COR-L47 (cell line): ENCODE data around the gene IER2.
"Not testable (repeated sequence)": the region's sequence is repeated elsewhere in the genome, so short reads cannot be mapped to it uniquely, and the experiment has no call there.

Experiments
- DNase-seq: peaks from one replicate; lab custom pipeline; 2025; lab: John Stamatoyannopoulos, UW

IER2 gene

DNA sequence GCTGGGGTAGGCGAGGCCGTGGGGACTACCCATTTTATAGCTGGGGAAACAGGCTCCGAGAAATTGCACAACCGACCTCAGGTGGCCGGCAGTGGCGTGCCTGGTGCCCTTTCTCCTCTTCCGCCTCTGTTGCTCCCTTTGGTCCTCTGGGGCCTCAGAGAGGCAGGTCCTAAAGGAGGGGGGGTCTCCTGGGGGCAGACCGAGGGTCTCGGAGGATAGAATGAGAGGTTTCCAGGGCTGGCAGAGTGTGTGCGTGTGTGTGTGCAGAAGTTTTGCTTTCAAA is 11.4 kb upstream of the IER2 start:
- no peak for DNase-seq

DNA sequence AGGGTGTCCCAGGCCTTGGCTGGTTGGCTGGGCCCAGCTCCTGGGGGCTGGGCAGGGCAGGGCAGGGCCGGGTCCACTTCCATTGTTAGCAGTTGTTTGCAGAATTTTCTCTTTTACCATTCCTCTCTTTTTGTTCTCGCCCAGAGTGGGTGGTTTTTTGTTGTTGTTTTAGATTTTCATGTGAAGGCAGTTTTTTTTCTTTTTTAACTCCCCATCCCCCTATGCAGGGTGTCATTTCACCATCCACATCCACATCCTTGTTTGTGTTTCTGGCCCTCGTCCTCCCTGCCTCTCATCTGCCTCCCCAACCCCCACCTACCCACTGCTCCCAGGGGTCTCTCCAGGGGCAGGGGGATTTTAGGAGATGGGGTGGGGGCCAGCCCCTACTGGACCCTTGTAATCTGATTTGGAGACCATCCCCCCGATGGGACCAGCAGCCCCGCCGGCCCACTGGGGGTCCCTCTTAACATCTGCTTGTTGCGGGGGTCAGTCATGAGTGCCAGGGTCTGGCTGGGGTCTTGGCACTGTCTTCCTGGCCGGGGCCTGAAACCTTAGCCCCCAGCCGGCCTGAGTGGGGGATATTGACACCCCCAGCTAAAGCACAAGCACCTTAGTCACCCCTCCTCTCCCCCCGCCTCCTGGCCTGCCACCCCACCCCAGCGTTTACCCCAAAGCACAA is 10.4 kb upstream of the IER2 start:
- DNase-seq, result no peak

DNA sequence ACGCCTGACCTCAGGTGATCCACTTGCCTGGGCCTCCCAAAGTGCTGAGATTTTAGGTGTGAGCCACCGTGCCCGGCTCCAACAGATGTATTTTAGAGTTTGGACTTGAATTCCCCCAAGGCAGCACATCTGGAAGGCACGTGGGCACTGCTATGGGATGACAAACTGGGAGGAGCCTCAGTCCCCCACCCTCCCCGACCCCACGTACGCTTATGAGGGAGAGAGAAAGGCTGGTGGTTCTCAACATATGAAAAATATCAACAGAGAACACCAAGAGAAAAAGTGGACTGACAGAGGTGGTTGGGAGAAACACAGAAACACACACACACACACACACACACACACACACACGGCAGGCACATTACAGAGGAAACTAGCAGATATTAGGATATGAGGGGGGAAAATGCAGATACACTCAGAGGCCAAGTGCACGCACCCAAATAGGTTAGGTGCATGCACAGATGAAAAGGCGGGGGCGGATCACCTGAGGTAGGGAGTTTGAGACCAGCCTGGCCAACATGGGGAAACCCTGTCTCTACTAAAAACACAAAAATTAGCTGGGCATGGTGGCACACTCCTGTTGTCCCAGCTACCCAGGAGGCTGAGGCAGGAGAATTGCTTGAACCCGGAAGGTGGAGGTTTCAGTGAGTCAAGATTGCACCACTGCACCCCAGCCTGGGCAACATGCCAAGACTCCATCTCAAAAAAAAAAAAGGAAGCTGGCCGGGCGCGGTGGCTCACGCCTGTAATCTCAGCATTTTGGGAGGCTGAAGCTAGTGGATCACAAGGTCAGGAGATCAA is 3.2 kb upstream of the IER2 start:
- no peak for DNase-seq

- not testable (repeated sequence) for DNase-seq
These were observed 1.0 kb upstream of the IER2 start for GRCh38 chr19:13149173-13149627.

DNA sequence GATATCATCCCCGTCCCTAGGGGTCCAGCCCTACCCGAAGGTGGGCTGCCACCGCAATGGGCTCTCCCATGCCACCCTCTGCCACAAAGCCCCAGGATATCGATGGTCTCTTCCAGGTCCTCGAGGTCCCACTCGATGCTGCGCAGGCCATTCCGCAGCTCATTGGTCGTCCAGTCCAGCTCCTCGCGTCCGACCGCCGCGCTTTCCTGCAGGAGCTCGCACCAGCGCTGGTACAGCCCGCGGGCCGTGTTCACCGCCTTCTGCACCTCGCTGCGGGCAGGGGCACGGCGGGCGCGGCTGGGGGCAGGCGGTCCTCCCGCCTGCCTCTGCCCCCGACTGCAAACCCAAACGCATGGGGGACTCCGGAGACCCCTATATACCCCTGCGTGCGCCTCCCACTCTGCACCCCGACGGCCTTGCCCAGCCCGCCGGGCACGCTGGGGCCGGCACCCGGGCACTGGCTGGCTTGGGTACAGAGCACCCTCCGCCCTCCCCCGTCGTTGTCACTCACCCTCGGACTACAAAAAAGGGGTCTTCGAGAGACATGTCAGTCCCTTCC is 504 bp upstream of the IER2 start:
- peak; percentile 23 for DNase-seq

DNA sequence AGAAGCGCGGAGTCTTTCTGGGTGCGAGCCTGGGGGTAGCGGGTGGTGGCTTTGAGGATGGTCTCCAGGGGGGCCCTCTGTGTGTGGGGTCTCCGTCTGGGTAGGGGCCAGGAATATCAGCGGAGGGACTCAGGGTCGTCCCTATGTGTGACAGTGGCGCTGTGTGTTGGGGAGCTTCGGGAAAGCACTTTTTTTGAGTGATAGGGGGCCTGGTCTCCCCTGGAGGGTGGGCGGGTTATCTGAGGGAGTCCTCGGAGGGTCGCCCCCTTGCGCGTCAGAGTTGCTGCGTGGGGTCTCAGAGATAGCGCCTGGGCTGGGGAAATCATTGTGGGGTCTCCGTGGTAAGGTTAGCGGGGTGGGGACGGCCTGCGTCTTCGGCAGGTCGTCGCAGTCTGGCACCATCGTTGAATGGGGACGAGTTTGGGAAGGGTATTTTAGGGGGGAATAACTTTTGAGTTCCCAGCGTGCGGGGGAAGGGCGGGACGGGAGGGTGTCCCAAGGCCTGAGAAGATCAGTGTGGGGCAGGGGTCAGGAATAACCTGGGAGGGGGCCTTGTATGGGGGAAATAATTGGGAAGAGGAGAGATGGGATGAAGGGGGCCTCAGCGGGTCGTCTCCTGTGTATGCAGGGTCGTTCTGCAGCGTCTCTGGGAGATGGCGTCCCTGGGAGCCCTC is 857 bp downstream of the IER2 start:
- no peak for DNase-seq

GRCh38 chr19:13151605-13152355 is 1.6 kb downstream of the IER2 start:
- peak; percentile 97 for DNase-seq

DNA sequence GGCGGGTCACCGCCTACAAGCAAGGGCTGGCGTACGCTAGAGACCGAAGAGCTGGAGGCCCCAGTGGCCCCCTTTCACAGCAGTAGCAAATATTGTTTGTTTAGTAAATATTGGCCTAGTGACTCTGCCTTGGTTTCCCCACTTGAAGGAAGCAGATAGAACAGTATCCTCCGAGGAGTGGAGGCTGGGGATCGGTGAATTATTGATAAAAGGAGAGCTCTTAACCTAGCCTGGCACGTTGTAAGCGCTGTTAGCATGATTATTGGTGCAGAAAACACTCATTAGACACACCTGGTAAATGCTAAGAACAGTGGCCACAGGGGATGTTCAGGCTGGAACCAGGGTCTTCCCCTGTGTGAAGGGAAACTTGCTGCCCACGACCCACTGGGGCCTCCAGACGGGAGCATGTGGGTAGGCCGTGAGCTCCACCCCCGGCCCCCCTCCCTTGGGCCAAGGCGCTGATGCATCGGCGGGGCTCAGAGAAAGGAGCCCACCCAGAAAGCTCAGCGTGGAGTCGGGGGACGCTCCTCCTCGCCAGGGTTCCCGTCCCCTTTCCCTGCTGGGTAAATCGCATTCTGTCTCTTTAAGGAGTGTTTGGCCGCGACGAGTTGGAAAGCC is 2.3 kb downstream of the IER2 start:
- no peak for DNase-seq

DNA sequence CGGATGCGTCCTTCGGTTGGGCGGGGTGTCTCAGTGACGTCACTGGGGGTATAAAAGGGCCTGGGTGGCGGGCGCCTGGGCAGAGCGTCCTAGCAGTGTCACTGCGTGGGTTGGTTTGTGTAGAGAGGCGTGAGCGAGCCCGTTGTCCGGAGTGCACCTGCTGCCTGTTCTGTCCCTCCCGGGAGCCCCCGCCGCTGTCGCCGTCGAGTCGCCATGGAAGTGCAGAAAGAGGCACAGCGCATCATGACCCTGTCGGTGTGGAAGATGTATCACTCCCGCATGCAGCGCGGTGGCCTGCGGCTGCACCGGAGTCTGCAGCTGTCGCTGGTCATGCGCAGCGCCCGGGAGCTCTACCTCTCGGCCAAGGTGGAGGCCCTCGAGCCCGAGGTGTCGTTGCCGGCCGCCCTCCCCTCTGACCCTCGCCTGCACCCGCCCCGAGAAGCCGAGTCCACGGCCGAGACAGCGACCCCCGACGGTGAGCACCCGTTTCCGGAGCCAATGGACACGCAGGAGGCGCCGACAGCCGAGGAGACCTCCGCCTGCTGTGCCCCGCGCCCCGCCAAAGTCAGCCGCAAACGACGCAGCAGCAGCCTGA is 2.9 kb downstream of the IER2 start:
- peak; percentile 93 for DNase-seq

DNA sequence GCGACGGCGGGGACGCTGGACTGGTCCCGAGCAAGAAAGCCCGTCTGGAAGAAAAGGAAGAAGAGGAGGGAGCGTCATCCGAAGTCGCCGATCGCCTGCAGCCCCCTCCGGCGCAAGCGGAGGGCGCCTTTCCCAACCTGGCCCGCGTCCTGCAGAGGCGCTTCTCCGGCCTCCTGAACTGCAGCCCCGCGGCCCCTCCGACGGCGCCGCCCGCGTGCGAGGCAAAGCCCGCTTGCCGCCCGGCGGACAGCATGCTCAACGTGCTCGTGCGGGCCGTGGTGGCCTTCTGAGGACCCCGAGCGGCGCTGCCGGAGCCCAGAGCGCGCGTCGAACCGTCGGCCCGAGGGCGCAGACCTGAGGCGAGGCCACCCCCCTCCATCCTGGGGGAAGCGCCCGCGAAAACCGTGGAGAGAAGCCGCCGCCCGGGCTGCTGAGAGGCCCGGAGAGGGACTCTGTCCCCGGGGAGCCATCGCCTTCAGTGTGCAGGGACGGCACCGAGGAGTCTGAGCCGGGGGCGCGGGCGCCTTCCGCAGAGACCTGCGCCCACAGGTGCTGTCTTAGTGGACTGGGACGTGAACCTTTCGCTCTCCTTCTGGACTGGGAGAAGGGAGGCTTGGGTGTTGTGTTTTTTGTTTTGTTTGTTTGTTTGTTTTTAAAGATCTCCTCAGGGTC is 3.5 kb downstream of the IER2 start:
- DNase-seq, result peak; percentile 38

DNA sequence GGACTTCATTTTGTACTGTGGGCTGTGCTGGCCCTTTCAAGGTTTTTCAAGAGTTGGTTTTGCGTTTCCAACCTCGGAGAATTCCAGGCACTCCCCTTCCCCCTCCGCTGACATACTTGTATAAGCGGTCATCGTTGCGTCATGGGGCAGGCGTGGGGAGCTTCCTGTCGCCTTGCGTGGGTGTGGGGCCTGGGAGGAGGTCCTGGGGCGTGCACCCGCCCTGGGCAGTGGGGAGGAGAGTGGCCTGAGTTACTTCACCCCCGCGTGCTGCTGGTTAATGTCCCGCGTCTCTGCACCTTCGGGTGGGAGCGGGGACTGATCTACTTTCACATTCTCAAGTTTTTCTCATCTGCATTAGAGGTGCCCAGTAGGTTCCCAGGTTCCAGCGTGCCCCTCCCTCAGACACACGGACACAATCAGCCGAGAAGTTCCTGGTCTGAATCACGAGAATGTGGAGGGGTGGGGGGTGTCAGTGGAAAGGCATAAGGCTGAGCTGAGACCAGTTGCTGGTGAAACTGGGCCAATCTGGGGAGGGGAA is 4.1 kb downstream of the IER2 start:
- DNase-seq, result peak; percentile 64

GRCh38 chr19:13154911-13155471 is 4.8 kb downstream of the IER2 start:
- DNase-seq, result peak; percentile 78

GRCh38 chr19:13155472-13156359 is 5.5 kb downstream of the IER2 start:
- peak; percentile 77 for DNase-seq

- DNase-seq, result no peak
These were observed 9.5 kb downstream of the IER2 start for GRCh38 chr19:13159713-13160112.

- DNase-seq, result no peak
These were observed 10.3 kb downstream of the IER2 start for GRCh38 chr19:13160557-13160956.

DNA sequence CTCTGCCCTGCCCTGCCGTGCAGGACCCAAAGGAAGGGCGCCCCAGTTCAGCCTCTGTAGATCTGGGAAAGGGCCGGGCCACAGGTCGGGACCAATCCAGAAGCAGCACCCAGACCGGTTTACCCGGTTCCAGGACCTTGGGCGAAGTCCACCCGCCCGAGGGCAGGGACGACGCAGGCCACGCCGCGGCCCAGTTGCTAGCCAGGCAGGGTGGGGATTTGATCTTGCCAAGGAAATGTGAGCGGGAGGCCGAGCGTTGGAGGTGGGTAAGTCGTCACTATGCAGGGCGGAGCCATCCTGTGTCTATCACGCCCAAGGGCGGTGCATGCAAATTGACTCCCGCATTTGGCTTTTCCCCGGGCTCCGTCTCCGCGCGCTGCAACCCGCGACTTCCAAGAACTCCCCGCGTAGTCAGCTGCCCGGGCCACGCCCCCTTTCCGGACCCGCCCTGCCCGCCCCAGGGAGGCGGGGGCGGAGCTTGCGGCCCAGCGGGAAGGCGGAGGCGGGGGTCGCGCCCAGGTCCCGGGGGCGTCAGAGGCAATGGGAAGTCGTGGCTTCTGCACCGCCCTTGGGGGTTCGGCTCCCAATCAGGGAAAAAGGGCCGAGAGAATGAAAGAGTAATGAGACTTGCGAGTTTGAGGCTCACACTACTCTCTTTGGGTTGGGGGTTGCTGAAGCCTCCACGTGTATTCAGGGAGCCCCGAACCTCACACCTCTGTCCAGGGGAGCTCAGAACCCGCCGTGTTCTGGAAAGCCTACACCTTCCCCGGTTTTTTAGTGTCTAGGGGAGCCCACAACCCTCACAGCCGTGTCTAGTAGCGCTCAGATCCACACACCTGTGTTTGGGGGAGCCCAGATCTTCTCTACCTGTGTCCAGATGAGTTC is 12.8 kb downstream of the IER2 start:
- DNase-seq, result peak; percentile 88

- DNase-seq, result peak; percentile 60
These were observed 13.6 kb downstream of the IER2 start for GRCh38 chr19:13163609-13164342.
